ENCODE data around the gene CCDC183. TPM values are rescaled to one million over a fixed set of nuclear protein-coding genes. Genes with fewer than 3 reads are reported as not detected.

Gene CCDC183
- total RNA-seq, 4 donors from 2014 or later: 0.51 to 2.4 (median 1.5) TPM

GRCh38 chr9:136762915-136763648 lies 33.1 kb upstream of the CCDC183 start:
- TF ChIP-seq, protein P1, sequence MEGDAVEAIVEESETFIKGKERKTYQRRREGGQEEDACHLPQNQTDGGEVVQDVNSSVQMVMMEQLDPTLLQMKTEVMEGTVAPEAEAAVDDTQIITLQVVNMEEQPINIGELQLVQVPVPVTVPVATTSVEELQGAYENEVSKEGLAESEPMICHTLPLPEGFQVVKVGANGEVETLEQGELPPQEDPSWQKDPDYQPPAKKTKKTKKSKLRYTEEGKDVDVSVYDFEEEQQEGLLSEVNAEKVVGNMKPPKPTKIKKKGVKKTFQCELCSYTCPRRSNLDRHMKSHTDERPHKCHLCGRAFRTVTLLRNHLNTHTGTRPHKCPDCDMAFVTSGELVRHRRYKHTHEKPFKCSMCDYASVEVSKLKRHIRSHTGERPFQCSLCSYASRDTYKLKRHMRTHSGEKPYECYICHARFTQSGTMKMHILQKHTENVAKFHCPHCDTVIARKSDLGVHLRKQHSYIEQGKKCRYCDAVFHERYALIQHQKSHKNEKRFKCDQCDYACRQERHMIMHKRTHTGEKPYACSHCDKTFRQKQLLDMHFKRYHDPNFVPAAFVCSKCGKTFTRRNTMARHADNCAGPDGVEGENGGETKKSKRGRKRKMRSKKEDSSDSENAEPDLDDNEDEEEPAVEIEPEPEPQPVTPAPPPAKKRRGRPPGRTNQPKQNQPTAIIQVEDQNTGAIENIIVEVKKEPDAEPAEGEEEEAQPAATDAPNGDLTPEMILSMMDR (IDR thresholded peaks at IDR 0.05; ENCODE audit: low read depth): no peak

- TF ChIP-seq, protein P1 (IDR thresholded peaks at IDR 0.05; ENCODE audit: low read depth): no peak
These were observed 32.5 kb upstream of the CCDC183 start for GRCh38 chr9:136763649-136764035.

DNA sequence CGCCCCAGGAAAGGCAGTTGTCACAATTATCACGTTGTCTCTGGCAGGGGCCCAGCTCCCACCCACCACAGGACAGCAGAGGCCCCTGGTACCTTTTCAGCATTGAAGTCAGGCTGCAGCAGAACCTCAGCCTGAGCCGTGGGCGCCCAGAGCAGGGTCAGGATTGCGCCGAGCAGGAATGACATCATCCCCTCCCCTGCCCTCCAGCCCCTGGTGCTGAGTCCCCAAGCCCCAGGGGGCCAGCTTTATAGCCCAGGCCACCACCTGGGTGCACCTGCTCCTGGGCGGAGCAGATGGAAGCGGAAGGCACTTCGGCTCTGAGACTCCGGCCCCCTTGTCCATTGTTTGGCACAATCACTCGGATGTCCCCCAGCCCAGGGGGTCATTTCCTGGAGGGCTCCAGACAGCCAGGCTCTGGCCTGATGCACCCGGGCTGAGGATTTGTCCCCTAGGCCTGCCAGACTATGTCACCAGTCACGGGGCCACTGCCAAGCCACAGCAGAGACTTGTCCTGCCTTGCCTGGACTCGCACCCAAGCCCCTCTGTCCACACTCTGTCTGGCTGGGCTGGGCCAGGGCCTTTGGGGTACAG lies 31.7 kb upstream of the CCDC183 start, which contains the start of gene LCN15:
TSS of gene LCN15 (minus strand) at position 218 of the 591 bp plus-strand sequence. CDS start at position 188, 30 bp downstream.
- TF ChIP-seq, protein P1 (IDR thresholded peaks at IDR 0.05; ENCODE audit: low read depth): no peak

GRCh38 chr9:136765041-136765440 lies 31.1 kb upstream of the CCDC183 start:
- TF ChIP-seq, protein P1 (IDR thresholded peaks at IDR 0.05; ENCODE audit: low read depth): no peak

- TF ChIP-seq, protein P1 (IDR thresholded peaks at IDR 0.05; ENCODE audit: low read depth): no peak
These were observed 26.4 kb upstream of the CCDC183 start for GRCh38 chr9:136769710-136770191.

- TF ChIP-seq, protein P1 (IDR thresholded peaks at IDR 0.05; ENCODE audit: low read depth): no peak
These were observed 24.2 kb upstream of the CCDC183 start for GRCh38 chr9:136771907-136772415.

GRCh38 chr9:136773386-136774044 lies 22.6 kb upstream of the CCDC183 start:
- TF ChIP-seq, protein P1 (IDR thresholded peaks at IDR 0.05; ENCODE audit: low read depth): no peak

All from subcutaneous adipose tissue (tissue), 4 donors.